SJCRH30 (cell line): Measurements from ENCODE around the gene NEK8. TPM values are rescaled to one million over a fixed set of nuclear protein-coding genes. Genes with fewer than 3 reads are reported as not detected.
A peak's percentile ranks its signal among the peaks of the same experiment; 100 is the strongest.

Experiments used
- DNase-seq, 2 experiments: peaks; one replicate each; pipeline ENCODE4 v3.0.0-alpha.2; 2015 to 2020
- H3K27ac ChIP-seq: fragments of 250-450 bp; sonication (Bioruptor Pico); 2 replicates; pipeline ENCODE4 v1.5.1; 2020; ENCODE audit warnings: mild to moderate bottlenecking, moderate library complexity
- H3K27me3 ChIP-seq: fragments of 250-450 bp; sonication (Bioruptor Pico); 2 replicates; pipeline ENCODE4 v1.5.1; 2020; ENCODE audit warnings: mild to moderate bottlenecking, moderate library complexity
- H3K36me3 ChIP-seq: fragments of 250-450 bp; sonication (Bioruptor Pico); 2 replicates; pipeline ENCODE4 v1.5.1; 2020; ENCODE audit warnings: mild to moderate bottlenecking, moderate library complexity
- H3K4me1 ChIP-seq: fragments of 250-450 bp; sonication (Bioruptor Pico); 2 replicates; pipeline ENCODE4 v1.5.1; 2020; ENCODE audit warnings: mild to moderate bottlenecking, moderate library complexity
- H3K4me3 ChIP-seq: fragments of 250-450 bp; sonication (Bioruptor Pico); 2 replicates; pipeline ENCODE4 v1.5.1; 2020; ENCODE audit warnings: mild to moderate bottlenecking, moderate library complexity
- H3K9me3 ChIP-seq: fragments of 250-450 bp; sonication (Bioruptor Pico); replicated peaks from 2 replicates; pipeline ENCODE4 v1.5.1; 2020; ENCODE audit warnings: mild to moderate bottlenecking, moderate library complexity
- total RNA-seq: library from RNA; depleted of rRNA; stranded (reverse); fragments of >200 nt; shearing (Covaris generic); gene quantifications from 2 replicates; pipeline ENCODE4 v1.2.3, GENCODE V29; 2014

NEK8 gene
- total RNA-seq, 1 experiment from 2014 or later, result 2.6 TPM

DNA sequence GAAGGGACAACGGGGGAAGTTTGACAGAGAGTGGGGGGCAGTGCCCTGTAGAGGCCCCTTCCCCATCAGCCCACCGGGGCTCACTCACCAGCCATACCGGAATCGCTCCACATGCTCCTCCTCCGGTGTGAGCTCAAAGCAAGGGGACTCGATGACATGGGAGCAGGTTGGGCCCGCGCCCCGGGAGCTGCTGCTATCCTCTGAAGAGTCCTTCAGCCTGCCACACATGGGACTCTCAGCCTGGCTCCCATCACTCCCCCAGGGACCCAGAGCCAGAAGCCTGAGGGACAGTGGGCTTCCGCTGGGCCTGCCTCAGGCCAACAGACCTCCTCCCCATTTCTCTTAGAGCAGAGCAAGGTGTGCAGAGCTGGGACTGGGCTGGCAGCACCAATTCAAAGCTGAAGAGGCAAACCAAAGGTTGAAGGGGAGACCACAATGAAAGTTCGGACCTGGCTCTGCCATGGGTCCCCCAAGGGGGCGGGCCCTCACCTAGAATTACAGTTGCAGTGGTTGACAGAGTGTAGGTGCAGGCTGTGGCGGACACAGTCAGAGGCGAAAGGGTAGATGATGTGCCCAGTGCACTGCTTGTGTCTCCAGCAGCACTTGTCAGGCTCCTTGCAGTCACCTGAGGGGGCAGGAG, 24.2 kb upstream of the NEK8 start:
- DNase-seq, result no peak
- Histone ChIP-seq H3K27me3 (no peaks in the 10 kb centered on the region), H3K4me1 (no peaks in the 10 kb centered on the region), H3K9me3 (no peaks in the 10 kb centered on the region), H3K4me3 (no peak overlapping the region), H3K36me3 (peaks cover 43% of the 10 kb centered on the region), H3K27ac (no peak overlapping the region)

GRCh38 chr17:28705074-28705659, 23.4 kb upstream of the NEK8 start:
- H3K4me3 ChIP-seq, result no peak overlapping the region
- no peaks in the 10 kb centered on the region for H3K9me3 ChIP-seq
- no peak for DNase-seq
- H3K27me3 ChIP-seq, result no peaks in the 10 kb centered on the region
- H3K27ac ChIP-seq, result no peak overlapping the region
- H3K36me3 ChIP-seq, result peaks cover 36% of the 10 kb centered on the region
- H3K4me1 ChIP-seq, result no peaks in the 10 kb centered on the region; the same call in 1 of the 2 replicates

DNA sequence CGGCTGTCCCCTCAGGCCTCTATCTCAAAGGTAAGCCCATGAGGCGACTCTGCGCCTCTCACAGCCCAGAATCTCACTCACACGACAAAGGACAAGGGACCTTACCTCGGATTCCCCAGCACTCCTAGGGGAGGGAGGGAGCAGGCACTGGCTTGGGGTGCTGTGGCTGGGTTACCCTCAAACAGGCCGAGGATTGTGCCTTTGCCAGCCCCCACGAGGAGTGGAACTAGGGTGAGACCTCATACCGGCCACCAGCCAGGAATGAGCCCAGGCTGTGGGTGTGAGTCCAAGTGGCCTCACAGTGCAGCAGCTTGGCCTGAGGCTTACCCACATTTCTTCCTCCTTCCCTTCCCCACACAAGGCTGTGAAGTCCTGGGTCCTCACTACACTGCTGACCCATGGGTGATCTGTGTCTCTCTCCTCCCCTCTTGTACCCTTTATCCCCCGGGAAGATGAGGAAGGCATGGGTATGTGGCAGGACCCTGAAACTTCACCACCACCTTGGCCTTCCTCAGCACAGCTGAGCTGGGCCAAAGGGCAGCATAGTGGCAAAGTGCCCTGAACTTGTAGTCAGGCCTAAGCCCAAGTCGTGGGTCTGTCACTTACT, 22.8 kb upstream of the NEK8 start:
- H3K9me3 ChIP-seq, result no peaks in the 10 kb centered on the region
- no peak for DNase-seq
- H3K27ac ChIP-seq, result no peak overlapping the region
- peaks cover 29% of the 10 kb centered on the region for H3K36me3 ChIP-seq
- H3K4me1 ChIP-seq, result no peaks in the 10 kb centered on the region; the same call in 1 of the 2 replicates
- no peaks in the 10 kb centered on the region for H3K27me3 ChIP-seq
- H3K4me3 ChIP-seq, result no peak overlapping the region

- DNase-seq, result no peak
- H3K9me3 ChIP-seq, result no peaks in the 10 kb centered on the region
- peaks cover 21% of the 10 kb centered on the region for H3K36me3 ChIP-seq
- no peak overlapping the region for H3K27ac ChIP-seq
- no peaks in the 10 kb centered on the region for H3K27me3 ChIP-seq
- no peak overlapping the region for H3K4me3 ChIP-seq
- H3K4me1 ChIP-seq, result no peaks in the 10 kb centered on the region; the same call in 1 of the 2 replicates
These were observed 21.9 kb upstream of the NEK8 start for GRCh38 chr17:28706471-28707338.

- DNase-seq, result no peak
- Histone ChIP-seq H3K4me1 (no peaks in the 10 kb centered on the region; the same call in 1 of the 2 replicates), H3K27ac (no peak overlapping the region), H3K9me3 (no peaks in the 10 kb centered on the region), H3K27me3 (no peaks in the 10 kb centered on the region), H3K4me3 (no peak overlapping the region), H3K36me3 (peaks cover 14% of the 10 kb centered on the region)
These were observed 21.3 kb upstream of the NEK8 start for GRCh38 chr17:28707339-28707720.

- Histone ChIP-seq H3K27ac (peak overlapping the region; percentile 88), H3K27me3 (no peaks in the 10 kb centered on the region), H3K9me3 (no peaks in the 10 kb centered on the region), H3K4me1 (peaks cover 3% of the 10 kb centered on the region; the same call in 1 of the 2 replicates), H3K4me3 (peak overlapping the region; percentile 68), H3K36me3 (peaks cover 25% of the 10 kb centered on the region)
- DNase-seq, result peak; percentile 97 to 98
These were observed 17.5 kb upstream of the NEK8 start for GRCh38 chr17:28710861-28711722.

- DNase-seq, result no peak
- Histone ChIP-seq H3K4me1 (peaks cover 7% of the 10 kb centered on the region; the same call in 1 of the 2 replicates), H3K27ac (peak within 1 kb of the TSS; percentile 88), H3K9me3 (no peaks in the 10 kb centered on the region), H3K36me3 (peaks cover 25% of the 10 kb centered on the region), H3K4me3 (peak within 1 kb of the TSS; percentile 68), H3K27me3 (no peaks in the 10 kb centered on the region)
These were observed 16.9 kb upstream of the NEK8 start, which contains the start of gene PROCA1 for GRCh38 chr17:28711723-28712031. TSS of gene PROCA1 (minus strand) at chr17:28711888. CDS start at chr17:28711660, 228 bp downstream.

DNA sequence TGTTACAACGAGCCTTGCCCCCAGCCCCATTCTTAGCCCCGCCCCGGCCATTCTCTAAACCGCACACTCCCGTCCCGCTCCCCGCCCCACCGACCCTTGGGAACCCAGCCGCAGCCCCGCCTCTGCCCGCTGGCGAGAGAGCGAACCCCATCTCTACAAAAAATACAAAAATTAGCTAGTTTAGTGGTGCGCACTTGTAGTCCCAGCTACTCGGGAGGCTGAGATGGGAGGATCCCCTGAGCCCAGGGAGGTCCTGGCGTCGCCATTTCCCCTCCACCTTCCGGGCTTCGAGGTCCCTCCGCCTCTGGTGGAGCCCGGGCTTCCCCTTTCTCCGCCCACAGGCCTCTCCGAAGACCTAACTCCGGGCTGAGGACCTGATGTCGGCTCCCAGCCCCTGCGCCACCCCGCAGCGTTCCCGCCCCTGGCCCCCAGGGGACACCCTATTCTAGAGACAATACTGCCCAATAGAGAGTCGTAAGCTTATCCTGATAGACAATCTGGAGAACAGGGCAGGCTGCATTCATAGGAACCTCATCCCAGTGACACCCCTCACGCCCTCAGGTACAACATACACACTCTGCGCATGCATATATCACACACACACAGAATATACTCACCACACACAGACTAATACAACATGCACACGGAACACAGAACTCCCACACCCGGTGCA, 16.4 kb upstream of the NEK8 start:
- Histone ChIP-seq H3K9me3 (no peaks in the 10 kb centered on the region), H3K4me3 (no peak overlapping the region), H3K27ac (no peak overlapping the region), H3K4me1 (peaks cover 7% of the 10 kb centered on the region; the same call in 1 of the 2 replicates), H3K27me3 (no peaks in the 10 kb centered on the region), H3K36me3 (peaks cover 25% of the 10 kb centered on the region)
- no peak for DNase-seq

- DNase-seq, result no peak
- Histone ChIP-seq H3K4me1 (peaks cover 7% of the 10 kb centered on the region; the same call in 1 of the 2 replicates), H3K27ac (no peak overlapping the region), H3K4me3 (no peak overlapping the region), H3K9me3 (no peaks in the 10 kb centered on the region), H3K27me3 (no peaks in the 10 kb centered on the region), H3K36me3 (peaks cover 25% of the 10 kb centered on the region)
These were observed 15.7 kb upstream of the NEK8 start for GRCh38 chr17:28712705-28713415.

DNA sequence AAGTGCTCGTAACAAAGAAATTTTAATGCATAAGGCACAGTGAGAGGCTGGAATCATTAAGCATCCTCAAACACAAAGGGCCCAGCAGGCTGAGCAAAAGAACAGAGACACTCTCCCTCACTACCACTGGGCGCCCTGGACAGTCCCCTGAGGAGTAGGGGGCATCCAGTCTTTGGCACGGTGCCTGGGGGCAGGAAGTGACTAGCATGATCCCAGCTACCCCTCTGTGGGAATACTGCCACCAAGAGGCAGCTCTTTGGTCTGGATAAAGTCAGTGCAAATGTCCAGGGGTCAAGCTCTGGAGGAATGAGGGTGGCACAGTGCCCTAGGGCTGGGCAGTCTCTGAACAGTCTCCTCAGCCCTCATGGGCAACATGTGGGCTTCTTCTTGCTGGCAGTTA, 14.3 kb upstream of the NEK8 start:
- H3K36me3 ChIP-seq, result peaks cover 25% of the 10 kb centered on the region
- H3K27ac ChIP-seq, result no peak overlapping the region
- no peaks in the 10 kb centered on the region for H3K27me3 ChIP-seq
- DNase-seq, result no peak
- H3K4me3 ChIP-seq, result no peak overlapping the region
- peaks cover 7% of the 10 kb centered on the region; the same call in 1 of the 2 replicates for H3K4me1 ChIP-seq
- no peaks in the 10 kb centered on the region for H3K9me3 ChIP-seq

GRCh38 chr17:28715217-28715616, 13.4 kb upstream of the NEK8 start:
- H3K4me1 ChIP-seq, result peaks cover 7% of the 10 kb centered on the region; the same call in 1 of the 2 replicates
- H3K4me3 ChIP-seq, result no peak overlapping the region
- no peak for DNase-seq
- no peaks in the 10 kb centered on the region for H3K27me3 ChIP-seq
- H3K9me3 ChIP-seq, result no peaks in the 10 kb centered on the region
- H3K36me3 ChIP-seq, result peaks cover 28% of the 10 kb centered on the region
- no peak overlapping the region for H3K27ac ChIP-seq

DNA sequence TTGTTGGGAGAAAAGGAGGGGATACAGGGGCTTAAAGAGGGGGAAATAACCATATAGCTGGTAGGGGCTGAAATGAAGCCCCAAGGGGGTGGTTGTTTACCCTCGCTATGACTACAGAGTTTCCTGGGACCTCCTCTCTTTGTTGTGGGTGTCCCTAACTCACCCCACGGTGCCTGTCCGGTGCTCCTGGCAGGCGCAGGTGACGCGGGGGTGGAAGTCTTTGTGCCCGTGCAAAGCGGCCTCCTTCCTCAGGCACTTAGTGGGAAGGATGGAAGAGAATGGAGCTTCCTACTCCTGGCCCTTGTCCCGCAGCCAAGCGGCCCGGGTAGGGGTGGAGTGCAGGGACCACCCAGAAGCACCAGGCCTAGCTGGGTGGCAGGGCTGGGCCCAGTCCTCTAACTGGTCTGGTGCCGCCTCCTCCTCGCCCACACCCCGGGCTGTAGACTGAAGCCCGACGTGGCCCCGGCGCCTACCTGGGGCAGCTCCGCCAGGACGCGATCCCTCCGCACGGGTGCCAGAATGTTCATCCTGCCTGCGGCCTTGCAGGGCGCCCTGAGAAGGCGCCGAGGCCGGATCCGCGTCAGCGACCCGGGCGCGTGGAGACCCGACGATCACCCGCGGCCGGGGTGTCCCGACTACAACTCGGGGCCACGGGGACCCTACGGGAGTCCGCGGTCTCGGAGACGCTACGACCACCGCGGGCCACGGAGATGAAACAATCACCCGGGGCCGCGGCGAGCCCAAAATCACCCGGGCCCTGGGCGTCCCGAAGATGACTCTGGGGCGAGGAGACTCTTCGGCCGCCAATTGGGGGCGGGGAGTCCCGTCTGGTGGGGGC, 11.6 kb upstream of the NEK8 start:
- Histone ChIP-seq H3K27ac (peak overlapping the region; percentile 89), H3K9me3 (no peaks in the 10 kb centered on the region), H3K4me1 (peaks cover 13% of the 10 kb centered on the region), H3K4me3 (peak overlapping the region; percentile 96), H3K36me3 (peaks cover 45% of the 10 kb centered on the region), H3K27me3 (no peaks in the 10 kb centered on the region)
- DNase-seq, result peak; percentile 78 to 79
